HTERT RPE-1 (cell line): ENCODE measurements around the gene GALNT10.
"Not testable (repeated sequence)": the region's sequence is repeated elsewhere in the genome, so short reads cannot be mapped to it uniquely, and the experiment has no call there.

Source experiments
- in situ Hi-C: fragments of 300-500 bp; cut with MboI; formaldehyde crosslinking; loops from 4 replicates; pipeline ENCODE4 v1.14.3; 2020; ENCODE audit warnings: low sequenced_read_pairs

The GALNT10 gene, protein sequence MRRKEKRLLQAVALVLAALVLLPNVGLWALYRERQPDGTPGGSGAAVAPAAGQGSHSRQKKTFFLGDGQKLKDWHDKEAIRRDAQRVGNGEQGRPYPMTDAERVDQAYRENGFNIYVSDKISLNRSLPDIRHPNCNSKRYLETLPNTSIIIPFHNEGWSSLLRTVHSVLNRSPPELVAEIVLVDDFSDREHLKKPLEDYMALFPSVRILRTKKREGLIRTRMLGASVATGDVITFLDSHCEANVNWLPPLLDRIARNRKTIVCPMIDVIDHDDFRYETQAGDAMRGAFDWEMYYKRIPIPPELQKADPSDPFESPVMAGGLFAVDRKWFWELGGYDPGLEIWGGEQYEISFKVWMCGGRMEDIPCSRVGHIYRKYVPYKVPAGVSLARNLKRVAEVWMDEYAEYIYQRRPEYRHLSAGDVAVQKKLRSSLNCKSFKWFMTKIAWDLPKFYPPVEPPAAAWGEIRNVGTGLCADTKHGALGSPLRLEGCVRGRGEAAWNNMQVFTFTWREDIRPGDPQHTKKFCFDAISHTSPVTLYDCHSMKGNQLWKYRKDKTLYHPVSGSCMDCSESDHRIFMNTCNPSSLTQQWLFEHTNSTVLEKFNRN

DNA sequence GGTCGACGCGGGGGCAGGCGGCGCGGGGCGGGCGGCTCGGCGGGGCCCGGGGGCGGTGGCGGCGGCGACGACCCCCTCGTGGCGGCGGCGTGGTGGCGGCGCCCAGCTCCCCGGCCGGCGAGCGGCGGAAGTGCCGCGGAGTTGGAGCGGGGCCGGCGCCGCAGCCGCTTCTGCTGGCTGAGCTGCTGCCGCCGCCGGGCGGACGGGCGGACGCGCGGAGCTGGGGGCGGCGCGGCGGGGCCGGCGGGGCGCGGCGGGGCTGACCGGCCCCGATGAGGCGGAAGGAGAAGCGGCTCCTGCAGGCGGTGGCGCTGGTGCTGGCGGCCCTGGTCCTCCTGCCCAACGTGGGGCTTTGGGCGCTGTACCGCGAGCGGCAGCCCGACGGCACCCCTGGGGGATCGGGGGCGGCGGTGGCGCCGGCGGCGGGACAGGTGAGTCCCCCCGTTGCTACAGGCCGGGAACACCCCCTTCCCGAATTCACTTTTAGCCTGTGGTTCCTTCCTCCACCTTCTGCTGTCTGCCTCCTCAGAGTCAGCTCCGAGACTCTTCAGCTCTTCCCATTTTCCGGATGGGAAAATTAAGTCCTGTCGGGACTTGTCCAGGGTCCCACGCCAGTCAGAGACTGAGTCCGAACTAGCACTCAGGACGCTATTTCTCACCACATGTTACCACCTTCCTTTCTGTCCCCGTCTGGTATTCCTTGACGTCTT is at the start of gene GALNT10:
TSS of gene GALNT10 (plus strand) at position 139 of the 710 bp plus-strand sequence. CDS start at position 273, 134 bp downstream.
- in situ Hi-C loops, result no loop called here

DNA sequence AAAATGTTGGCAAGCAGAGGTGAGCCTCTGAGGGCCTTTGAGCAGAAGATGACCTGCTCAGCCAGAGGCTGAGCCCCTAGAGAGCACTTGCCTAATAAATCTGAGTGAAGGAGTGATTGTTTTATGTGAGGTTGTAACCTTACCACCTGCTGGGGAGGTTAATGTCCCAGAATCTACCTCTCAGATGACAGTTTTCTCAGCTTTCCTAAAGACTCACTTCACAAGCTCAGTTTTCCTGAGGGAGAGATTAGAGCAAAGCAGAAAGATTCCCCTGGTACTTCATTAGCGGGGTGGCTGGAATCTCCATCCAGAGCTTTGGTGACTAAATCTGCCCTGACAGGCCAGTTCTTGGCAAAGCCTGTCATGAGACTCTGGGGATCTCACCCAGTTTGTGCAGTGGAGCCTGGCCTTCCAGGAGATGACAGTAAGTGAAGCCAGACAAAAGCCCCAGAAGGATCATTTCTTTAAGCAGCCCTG is 48.8 kb upstream of the GALNT10 start:
- in situ Hi-C loops, result no loop called here

DNA sequence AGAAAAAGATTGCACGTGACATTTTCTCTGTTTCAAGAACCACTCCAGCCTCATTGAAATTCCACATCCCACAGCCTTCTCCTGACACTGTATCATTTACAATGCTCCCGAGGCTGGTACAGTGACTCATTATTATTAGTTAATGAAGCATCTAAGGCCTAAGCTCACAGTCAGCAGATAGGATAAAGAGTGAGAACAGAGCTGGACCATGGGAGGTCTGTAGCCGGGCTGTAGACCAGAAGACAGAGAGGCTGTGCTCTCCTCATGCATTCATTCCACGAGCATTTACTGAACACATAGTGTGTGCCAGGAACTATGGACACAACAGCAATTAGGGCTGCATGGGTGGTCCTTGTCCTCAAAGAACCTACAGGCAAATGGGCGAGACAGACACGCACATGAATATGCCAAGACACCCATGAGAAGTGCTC is 47.3 kb upstream of the GALNT10 start:
- in situ Hi-C loops, result no loop called here

DNA sequence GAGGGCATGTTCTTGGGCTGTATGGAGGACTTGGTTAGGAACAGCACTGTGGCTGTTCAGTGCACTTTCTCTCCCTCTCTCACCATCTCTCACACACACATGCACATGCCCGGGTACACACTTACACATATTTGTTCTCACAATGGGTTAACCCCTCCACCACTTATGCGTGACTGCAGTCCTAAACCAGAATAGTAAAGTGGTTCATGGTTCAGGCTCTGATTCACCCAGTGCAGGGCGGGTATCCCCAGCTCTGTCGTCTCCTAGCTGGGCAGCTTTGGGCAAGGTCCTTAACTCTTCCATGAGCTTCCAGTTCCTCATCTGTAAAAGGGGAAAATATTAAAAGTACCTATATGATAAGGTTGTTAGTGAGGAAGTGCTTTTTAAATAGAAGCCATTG is 45.3 kb upstream of the GALNT10 start:
- in situ Hi-C loops, result no loop called here

- in situ Hi-C loops, result no loop called here
Measured at GRCh38 chr5:154146409-154146808, 44.1 kb upstream of the GALNT10 start.

- in situ Hi-C loops, result no loop called here
Measured at GRCh38 chr5:154147666-154148065, 42.9 kb upstream of the GALNT10 start.

DNA sequence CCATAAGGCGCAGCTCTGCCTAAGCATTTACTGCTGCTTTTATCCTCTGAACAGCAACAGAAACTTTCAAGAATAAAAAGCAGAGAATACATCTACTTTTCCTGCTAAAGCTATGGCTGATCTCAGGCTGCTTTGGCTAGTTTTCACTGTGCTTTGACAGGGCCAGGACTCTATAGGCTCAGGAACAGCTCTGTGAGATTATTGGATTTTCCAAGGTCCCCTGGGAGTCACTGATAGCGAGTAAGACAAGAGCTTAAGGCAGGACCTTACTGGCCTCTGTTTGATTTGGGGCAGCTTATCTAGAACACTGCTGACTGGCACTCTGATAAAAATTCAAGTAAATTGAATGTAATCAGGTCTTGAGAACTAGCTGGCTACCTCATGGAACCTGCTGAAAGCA is 40.1 kb upstream of the GALNT10 start:
- in situ Hi-C loops, result not testable (repeated sequence)

- in situ Hi-C loops, result no loop called here
Measured at GRCh38 chr5:154157483-154158378, 32.8 kb upstream of the GALNT10 start.

DNA sequence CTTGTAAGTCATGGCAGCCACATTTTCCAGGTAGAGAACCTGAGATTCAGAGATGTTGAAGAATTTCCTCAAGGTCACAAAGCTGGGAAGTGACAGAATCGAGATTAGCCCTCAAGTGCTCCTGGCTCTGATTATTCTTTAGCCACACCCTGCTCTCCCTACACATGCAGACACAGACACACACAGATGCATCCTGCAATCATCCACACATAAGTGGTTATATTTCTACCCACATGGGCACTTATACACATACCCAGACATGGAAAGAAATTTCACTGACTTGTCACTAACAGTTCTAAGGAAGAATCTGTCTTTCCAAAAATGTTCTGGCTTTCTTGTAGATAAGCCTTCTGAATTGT is 32.2 kb upstream of the GALNT10 start:
- in situ Hi-C loops, result no loop called here

GRCh38 chr5:154159343-154159742 is 31.2 kb upstream of the GALNT10 start:
- in situ Hi-C loops, result no loop called here

- in situ Hi-C loops, result no loop called here
Measured at GRCh38 chr5:154162539-154163151, 27.9 kb upstream of the GALNT10 start.

DNA sequence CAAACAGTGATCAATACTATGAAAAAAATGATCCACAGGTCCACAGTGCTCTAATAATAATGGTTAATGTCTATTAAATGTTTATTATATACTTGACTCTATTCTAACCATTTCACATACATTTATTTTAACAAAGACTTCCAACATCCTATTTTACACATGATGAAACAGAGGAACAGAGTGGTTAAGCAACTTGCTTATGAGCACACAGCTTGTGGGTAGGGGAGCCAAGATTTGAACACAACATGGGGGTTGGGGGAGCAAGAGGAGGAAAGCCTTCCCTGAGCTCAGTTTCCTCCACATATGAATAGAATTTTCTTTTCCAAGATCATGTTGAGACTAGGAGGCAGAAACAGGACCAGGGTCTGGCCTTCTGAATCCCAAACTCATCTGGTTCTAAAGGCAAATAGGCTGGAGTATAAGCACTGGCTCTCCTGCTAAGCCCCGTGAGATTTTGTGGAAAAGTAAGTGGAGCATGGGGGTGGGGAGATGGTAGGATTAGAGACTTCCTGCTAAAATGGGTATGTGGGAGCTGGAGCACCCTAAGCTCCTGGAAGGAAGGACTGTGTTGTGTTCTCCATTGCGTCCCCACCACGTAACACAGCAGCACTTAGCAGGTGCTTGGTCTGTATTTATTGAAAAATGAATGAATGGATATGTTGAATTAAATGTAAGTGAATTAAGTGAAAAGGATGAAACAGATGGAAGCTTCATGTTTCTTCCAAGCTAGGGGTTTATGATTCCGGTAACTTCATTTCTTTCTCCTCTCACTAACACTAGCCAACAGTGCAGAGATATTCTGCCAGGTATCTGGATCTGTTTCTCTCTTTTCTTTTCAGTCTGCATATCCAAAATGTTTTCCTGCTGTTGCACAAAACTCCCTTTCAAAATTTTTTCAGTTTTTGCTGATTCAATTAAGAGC is 26.9 kb upstream of the GALNT10 start:
- in situ Hi-C loops, result no loop called here

DNA sequence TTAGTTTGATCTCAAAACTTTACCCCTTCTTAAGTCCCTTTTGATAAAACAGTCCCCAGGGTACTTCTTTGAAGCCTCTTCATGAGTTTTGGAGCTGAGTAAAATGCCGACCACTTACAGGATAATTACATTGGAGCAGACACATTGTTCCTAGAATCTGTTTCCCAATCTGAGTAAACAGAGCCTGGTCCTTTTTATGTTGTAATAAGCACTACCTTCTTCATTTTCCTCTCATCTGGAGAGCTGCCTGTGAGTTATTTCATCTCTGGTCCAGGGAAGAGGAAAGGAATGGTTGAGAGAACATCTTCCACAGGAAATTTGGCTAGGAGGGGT is 26.3 kb upstream of the GALNT10 start:
- in situ Hi-C loops, result no loop called here

DNA sequence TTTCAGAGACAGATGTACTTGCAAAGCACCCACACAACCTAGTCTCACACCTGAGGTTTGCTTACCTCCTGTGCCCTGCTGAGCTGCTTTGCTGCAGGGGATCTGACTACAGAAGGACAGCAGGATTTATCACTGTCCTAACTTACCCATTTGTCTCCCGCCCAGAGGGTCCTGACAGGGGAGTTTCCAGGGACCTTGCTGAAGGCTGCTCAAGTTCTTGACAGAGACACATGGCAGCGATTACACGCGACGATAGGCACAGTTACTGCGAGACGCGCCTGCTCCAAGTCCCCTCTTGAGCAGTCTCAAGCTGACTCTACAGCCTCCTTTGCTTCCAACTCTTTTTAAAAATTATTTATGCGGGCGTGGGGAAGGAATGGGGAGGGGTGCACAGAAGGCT is 24.6 kb upstream of the GALNT10 start:
- in situ Hi-C loops, result no loop called here

DNA sequence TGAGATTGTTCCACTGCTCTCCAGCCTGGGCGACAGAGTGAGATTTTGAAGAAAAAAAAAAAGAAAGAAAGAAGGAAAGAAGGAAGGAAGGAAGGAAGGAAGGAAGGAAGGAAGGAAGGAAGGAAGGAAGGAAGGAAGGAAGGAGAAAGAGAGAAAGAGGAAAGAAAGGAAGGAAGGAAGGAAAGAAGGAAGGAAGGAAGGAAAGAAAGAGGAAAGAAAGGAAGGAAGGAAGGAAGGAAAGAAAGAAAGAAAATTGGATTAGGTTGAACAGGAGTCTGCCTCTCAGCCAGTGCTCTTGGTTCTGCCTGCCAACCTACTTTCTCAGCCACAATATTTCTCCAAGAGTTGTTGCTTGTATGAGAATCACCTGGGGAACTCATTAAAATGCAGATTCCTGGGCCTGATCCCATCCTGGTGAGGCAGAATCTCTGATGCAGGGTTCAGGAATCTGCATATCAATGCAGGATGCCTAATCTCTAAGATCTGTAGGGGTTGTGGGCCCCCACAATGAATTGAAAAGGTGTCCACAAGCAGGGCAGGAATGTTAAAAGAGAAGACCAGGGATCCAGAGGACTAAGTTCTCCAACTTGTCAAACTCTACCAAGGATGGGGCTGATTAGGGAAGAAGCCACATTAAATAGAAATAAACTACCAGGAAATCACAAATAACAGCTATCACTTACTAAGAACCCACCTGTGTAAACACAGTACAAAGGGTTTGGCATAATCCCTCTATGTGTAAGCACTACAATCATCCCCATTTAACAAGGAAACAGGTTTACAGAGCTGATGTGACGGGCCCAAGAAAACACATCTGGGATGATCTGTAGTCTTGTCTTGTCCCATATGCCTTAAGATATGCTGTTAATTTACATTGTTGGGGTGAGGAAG is 23.4 kb upstream of the GALNT10 start:
- in situ Hi-C loops, result no loop called here

- in situ Hi-C loops, result no loop called here
Measured at GRCh38 chr5:154168395-154168794, 22.1 kb upstream of the GALNT10 start.

DNA sequence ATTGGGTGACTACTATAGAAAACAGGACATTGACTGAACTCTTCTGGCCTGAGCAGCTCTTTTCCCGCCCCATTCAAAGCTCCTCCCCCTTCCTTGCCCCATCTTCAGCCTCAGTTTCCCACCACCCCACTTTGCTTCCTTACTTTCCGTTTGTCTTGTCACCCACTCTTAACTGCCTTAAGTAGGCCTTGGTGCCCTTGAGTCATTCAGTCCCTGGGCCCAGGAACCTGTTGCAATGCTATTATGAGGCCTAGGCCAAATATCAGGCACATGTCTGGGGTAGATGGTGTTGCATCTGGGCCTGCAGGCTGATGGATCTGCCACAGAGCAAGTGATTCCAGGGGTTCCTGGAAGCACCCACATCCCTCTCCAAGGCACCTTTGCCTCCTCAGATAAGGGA is 17.7 kb upstream of the GALNT10 start:
- in situ Hi-C loops, result no loop called here

- in situ Hi-C loops, result no loop called here
Measured at GRCh38 chr5:154174091-154174490, 16.4 kb upstream of the GALNT10 start.
